Mucosa of descending colon (tissue), 3 donors: ENCODE results near the gene MAGI2. TPM values are rescaled to one million over a fixed set of nuclear protein-coding genes. Genes with fewer than 3 reads are reported as not detected.
A peak's percentile ranks its signal among the peaks of the same experiment; 100 is the strongest.

Source experiments
- ATAC-seq: fragments of 200-7000 bp; cut with Tn5 transposase; one replicate; pipeline ENCODE4 v1.9.1; 2020; ENCODE audit warnings: mild to moderate bottlenecking, moderate library complexity
- DNase-seq, 3 donors: peaks; one replicate each; pipeline ENCODE4 v3.0.0-alpha.2; 2020
- H3K36me3 ChIP-seq: fragments of 200-600 bp; one replicate; pipeline ENCODE4 v1.8.0; 2021; ENCODE audit warnings: low read depth, mild to moderate bottlenecking
- H3K4me1 ChIP-seq: fragments of 200-600 bp; one replicate; pipeline ENCODE4 v1.8.0; 2021; ENCODE audit warnings: low read depth, mild to moderate bottlenecking
- H3K4me3 ChIP-seq: fragments of 200-600 bp; one replicate; pipeline ENCODE4 v1.8.0; 2021; ENCODE audit warnings: mild to moderate bottlenecking
- H3K9me3 ChIP-seq: fragments of 200-600 bp; one replicate; pipeline ENCODE4 v1.8.0; 2021; ENCODE audit warnings: mild to moderate bottlenecking
- CTCF ChIP-seq: fragments of 200-600 bp; IDR thresholded peaks from one replicate; pipeline ENCODE4 v1.8.0; 2022; ENCODE audit warnings: antibody characterized with exemption, mild to moderate bottlenecking
- intact Hi-C, 2 donors: fragments of 100-400 bp; cut with DNase I in 1 of 2; cut with micrococcal nuclease in 1 of 2; formaldehyde crosslinking; loops; one replicate each; pipeline versions ENCODE4 v1.11.0 to v1.11.1; 2022; cut with DNase I, micrococcal nuclease
- total RNA-seq, 3 donors: library from RNA; stranded (reverse); fragmentation: NEBNext Ultra II Directional in 2 of 3; extraction: Animal tissue kit (Norgen Biotek cat#: 25700) in 2 of 3; gene quantifications; one replicate each; pipeline versions ENCODE4 v1.2.1 to v1.2.4, GENCODE V29; 2021 to 2023
- donor health status: DM: no; HTN: no; CAD: no; lungs with moderate emphysema.
- donor health status: DM: no; HTN: no; CAD: no.
- donor health status: DM: no; HTN: yes; CAD: no.

Gene MAGI2
- total RNA-seq, 3 donors from 2014 or later: 1.9 to 14.5 (median 2.7) TPM

GRCh38 chr7:79199266-79199665 is 254.2 kb downstream of the MAGI2 start:
- intact Hi-C loops: no loop called here
- ATAC-seq (no peak), DNase-seq (no peak)
- Histone ChIP-seq H3K9me3 (no peaks in the 10 kb centered on the region), H3K36me3 (no peaks in the 10 kb centered on the region), H3K4me3 (no peak overlapping the region), H3K4me1 (no peaks in the 10 kb centered on the region)
- TF ChIP-seq CTCF: no peak

- no peak for TF ChIP-seq CTCF
- intact Hi-C loops: no loop called here
- Histone ChIP-seq H3K4me1 (no peaks in the 10 kb centered on the region), H3K9me3 (no peaks in the 10 kb centered on the region), H3K36me3 (no peaks in the 10 kb centered on the region), H3K4me3 (no peak overlapping the region)
- ATAC-seq (no peak), DNase-seq (no peak)
Measured at GRCh38 chr7:79185605-79186004, 267.9 kb downstream of the MAGI2 start.

GRCh38 chr7:79182283-79182682 is 271.2 kb downstream of the MAGI2 start:
- intact Hi-C loops: no loop called here
- Histone ChIP-seq H3K36me3 (no peaks in the 10 kb centered on the region), H3K9me3 (no peaks in the 10 kb centered on the region), H3K4me3 (no peak overlapping the region), H3K4me1 (no peaks in the 10 kb centered on the region)
- TF ChIP-seq CTCF: no peak
- ATAC-seq: no peak
- no peak for DNase-seq

GRCh38 chr7:79180533-79180932 is 272.9 kb downstream of the MAGI2 start:
- TF ChIP-seq CTCF: no peak
- Histone ChIP-seq H3K4me1 (no peaks in the 10 kb centered on the region), H3K4me3 (no peak overlapping the region), H3K9me3 (no peaks in the 10 kb centered on the region), H3K36me3 (no peaks in the 10 kb centered on the region)
- DNase-seq (no peak), ATAC-seq (no peak)
- intact Hi-C loops: no loop called here

GRCh38 chr7:79176859-79177477 is 276.5 kb downstream of the MAGI2 start:
- no peaks in the 10 kb centered on the region for H3K4me1 ChIP-seq
- H3K36me3 ChIP-seq: no peaks in the 10 kb centered on the region
- peak in 1 of 3 donors; percentile 10 for DNase-seq
- intact Hi-C loops: no loop called here
- no peaks in the 10 kb centered on the region for H3K9me3 ChIP-seq
- H3K4me3 ChIP-seq: no peak overlapping the region
- TF ChIP-seq CTCF: no peak
- peak; percentile 45 for ATAC-seq

GRCh38 chr7:79175374-79175773 is 278.1 kb downstream of the MAGI2 start:
- Histone ChIP-seq H3K4me3 (no peak overlapping the region), H3K36me3 (no peaks in the 10 kb centered on the region), H3K4me1 (no peaks in the 10 kb centered on the region), H3K9me3 (no peaks in the 10 kb centered on the region)
- no peak for TF ChIP-seq CTCF
- ATAC-seq (no peak), DNase-seq (no peak)
- intact Hi-C loops: no loop called here
